Activated CD4-positive, alpha-beta T cell treated with anti-CD3 and anti-CD28 coated beads, Interleukin-2, amount 10 ng/mL, durations not matched to agents 7 days and 5 days (primary cell): ENCODE results near the gene TMEM170B. TPM values are rescaled to one million over a fixed set of nuclear protein-coding genes. Genes with fewer than 3 reads are reported as not detected.

Experiments
- CTCF ChIA-PET: fragments of 350-600 bp; sonication (Branson Sonifier 250); formaldehyde crosslinking; loops from one replicate; lab custom pipeline; 2021; ENCODE audit warnings: antibody characterized with exemption; lab: Charles Lee
- POLR2A ChIA-PET: fragments of 350-600 bp; sonication (Branson Sonifier 250); formaldehyde crosslinking; loops from one replicate; lab custom pipeline; 2021; ENCODE audit warnings: antibody characterized with exemption; lab: Charles Lee
- DNase-seq: peaks from one replicate; pipeline ENCODE4 v3.0.0-alpha.2; 2020
- H3K27ac Mint-ChIP-seq: one replicate; pipeline ENCODE4 v1.8.0; 2021; ENCODE audit warnings: mild to moderate bottlenecking, moderate library complexity, mixed read lengths
- H3K27me3 Mint-ChIP-seq: one replicate; pipeline ENCODE4 v1.8.0; 2021; ENCODE audit warnings: mixed read lengths
- H3K36me3 Mint-ChIP-seq: one replicate; pipeline ENCODE4 v1.8.0; 2021; ENCODE audit warnings: low read depth, mixed read lengths
- H3K4me1 Mint-ChIP-seq: one replicate; pipeline ENCODE4 v1.8.0; 2021; ENCODE audit warnings: mixed read lengths
- H3K4me3 Mint-ChIP-seq: one replicate; pipeline ENCODE4 v1.8.0; 2021; ENCODE audit warnings: mild to moderate bottlenecking, moderate library complexity, mixed read lengths
- H3K9me3 Mint-ChIP-seq: one replicate; pipeline ENCODE4 v1.8.0; 2021; ENCODE audit warnings: mixed read lengths
- total RNA-seq, 2 experiments: library from RNA; stranded (reverse); gene quantifications; one replicate each; pipeline ENCODE4 v1.2.3, GENCODE V29; 2021

Gene TMEM170B
- total RNA-seq, 2 experiments from 2014 or later: 0.81 to 0.82 TPM

DNA sequence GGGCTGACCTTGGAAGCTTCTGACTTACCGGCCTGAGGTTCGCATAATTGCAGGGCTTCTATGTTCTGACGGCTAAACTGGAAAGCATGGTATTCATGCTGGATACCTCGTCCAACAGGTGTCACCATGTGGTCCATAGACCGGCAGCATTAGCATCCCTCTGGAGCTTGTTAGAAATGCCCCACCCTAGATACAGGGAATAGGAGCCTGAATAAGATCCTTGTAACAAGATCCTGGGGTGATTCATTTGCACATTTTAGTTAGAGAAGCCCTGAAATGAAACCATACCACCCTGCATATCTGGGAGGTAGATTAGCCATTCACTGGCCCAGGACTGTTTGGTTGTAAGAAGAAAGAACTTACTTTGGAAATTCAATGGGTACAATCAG lies 77.7 kb downstream of the TMEM170B start:
- no peaks in the 10 kb centered on the region for H3K36me3 Mint-ChIP-seq
- CTCF ChIA-PET: no interaction called here
- DNase-seq: no peak
- no peak overlapping the region for H3K4me3 Mint-ChIP-seq
- H3K27ac Mint-ChIP-seq: no peak overlapping the region
- no peaks in the 10 kb centered on the region for H3K9me3 Mint-ChIP-seq
- H3K4me1 Mint-ChIP-seq: no peaks in the 10 kb centered on the region
- no peaks in the 10 kb centered on the region for H3K27me3 Mint-ChIP-seq
- POLR2A ChIA-PET: no interaction called here

- no peaks in the 10 kb centered on the region for H3K4me1 Mint-ChIP-seq
- no peak overlapping the region for H3K27ac Mint-ChIP-seq
- CTCF ChIA-PET: no interaction called here
These were observed 78.7 kb downstream of the TMEM170B start for GRCh38 chr6:11616200-11616611.

DNA sequence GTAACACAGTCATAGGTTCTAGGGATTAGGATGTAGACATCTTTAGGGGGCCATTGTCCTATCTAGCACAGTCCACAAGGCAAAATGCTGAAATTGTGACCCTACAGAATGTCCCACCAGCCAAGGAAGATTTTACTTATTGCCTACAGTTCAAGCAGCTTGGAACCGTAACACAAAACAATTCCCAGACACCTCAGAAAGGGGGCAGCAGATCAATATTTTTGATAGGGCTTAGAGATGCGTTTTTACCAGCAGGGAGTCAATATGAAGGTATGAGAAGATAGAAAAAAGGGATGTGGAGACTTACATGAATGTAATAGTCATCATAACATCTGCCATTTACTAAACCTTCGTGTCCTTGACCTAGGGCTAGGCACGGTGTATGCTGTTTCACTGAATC lies 81.0 kb downstream of the TMEM170B start:
- Mint-ChIP-seq H3K4me1 (no peaks in the 10 kb centered on the region), H3K4me3 (no peak overlapping the region), H3K27ac (no peak overlapping the region), H3K36me3 (no peaks in the 10 kb centered on the region), H3K9me3 (no peaks in the 10 kb centered on the region), H3K27me3 (no peaks in the 10 kb centered on the region)
- no peak for DNase-seq
- ChIA-PET POLR2A (no interaction called here), CTCF (no interaction called here)

More at GRCh38 chr6:11616200-11616611, 78.7 kb downstream of the TMEM170B start:
- Mint-ChIP-seq H3K27me3 (no peaks in the 10 kb centered on the region), H3K4me3 (no peak overlapping the region), H3K9me3 (no peaks in the 10 kb centered on the region), H3K36me3 (no peaks in the 10 kb centered on the region)
- POLR2A ChIA-PET: no interaction called here
- no peak for DNase-seq

DNA sequence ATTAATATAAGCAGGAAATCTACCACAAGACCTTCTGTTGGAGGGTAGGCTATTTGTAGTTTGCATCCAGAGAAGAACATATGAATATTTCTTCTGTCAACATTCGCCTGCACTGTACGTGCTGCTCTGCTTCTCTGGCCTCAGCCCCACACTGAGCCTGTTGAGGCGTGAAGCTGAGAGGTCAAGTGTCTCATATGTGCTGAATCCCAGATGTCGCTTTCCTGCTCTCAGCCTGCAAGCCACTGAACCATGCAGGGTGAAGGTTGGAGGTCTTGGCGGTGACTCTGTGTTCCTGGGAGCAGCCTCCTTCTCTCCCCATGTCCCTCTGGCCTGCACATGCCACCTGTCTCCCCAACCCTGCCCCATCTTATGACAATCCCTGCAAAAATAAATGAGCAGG lies 83.6 kb downstream of the TMEM170B start:
- Mint-ChIP-seq H3K36me3 (no peaks in the 10 kb centered on the region), H3K4me1 (no peaks in the 10 kb centered on the region), H3K9me3 (no peaks in the 10 kb centered on the region), H3K27ac (no peak overlapping the region), H3K4me3 (no peak overlapping the region), H3K27me3 (no peaks in the 10 kb centered on the region)
- ChIA-PET CTCF (no interaction called here), POLR2A (no interaction called here)
- DNase-seq: no peak

DNA sequence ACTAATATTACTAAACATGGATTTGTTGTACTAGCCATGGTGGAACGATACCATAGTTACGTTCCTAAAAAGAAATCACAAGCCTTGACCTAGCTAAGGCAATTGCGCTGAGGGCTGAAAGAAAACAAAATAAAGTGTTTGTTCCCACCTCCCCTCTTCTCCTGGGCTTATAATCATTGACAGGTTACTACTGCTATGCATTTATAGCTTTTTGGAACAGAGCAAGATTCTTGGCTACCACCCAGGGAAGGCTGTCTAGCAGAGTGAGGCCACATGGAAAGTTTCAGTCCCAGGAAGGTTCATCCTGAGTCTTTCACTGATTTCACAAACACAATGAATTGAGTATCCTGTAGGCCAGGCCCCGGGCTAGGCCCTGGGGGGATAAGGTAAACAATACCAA lies 84.6 kb downstream of the TMEM170B start:
- H3K4me1 Mint-ChIP-seq: no peaks in the 10 kb centered on the region
- H3K9me3 Mint-ChIP-seq: no peaks in the 10 kb centered on the region
- H3K36me3 Mint-ChIP-seq: no peaks in the 10 kb centered on the region
- no peak overlapping the region for H3K4me3 Mint-ChIP-seq
- no peak overlapping the region for H3K27ac Mint-ChIP-seq
- ChIA-PET POLR2A (no interaction called here), CTCF (no interaction called here)
- no peak for DNase-seq
- H3K27me3 Mint-ChIP-seq: no peaks in the 10 kb centered on the region

- Mint-ChIP-seq H3K27ac (no peak overlapping the region), H3K4me3 (no peak overlapping the region), H3K4me1 (no peaks in the 10 kb centered on the region), H3K36me3 (no peaks in the 10 kb centered on the region), H3K27me3 (no peaks in the 10 kb centered on the region), H3K9me3 (no peaks in the 10 kb centered on the region)
- no peak for DNase-seq
- ChIA-PET POLR2A (no interaction called here), CTCF (no interaction called here)
These were observed 85.7 kb downstream of the TMEM170B start for GRCh38 chr6:11623272-11623671.

- H3K9me3 Mint-ChIP-seq: no peaks in the 10 kb centered on the region
- H3K4me1 Mint-ChIP-seq: no peaks in the 10 kb centered on the region
- no peaks in the 10 kb centered on the region for H3K36me3 Mint-ChIP-seq
- CTCF ChIA-PET: interaction anchor here (0.6 kb wide), 2 partner anchors 21 to 23 kb away, joined by 5 to 9 read pairs; no protein-coding TSS in a partner anchor
- no peak for DNase-seq
- no peak overlapping the region for H3K4me3 Mint-ChIP-seq
- no peaks in the 10 kb centered on the region for H3K27me3 Mint-ChIP-seq
- no peak overlapping the region for H3K27ac Mint-ChIP-seq
- POLR2A ChIA-PET: no interaction called here
These were observed 87.8 kb downstream of the TMEM170B start for GRCh38 chr6:11625302-11625701.

- no peaks in the 10 kb centered on the region for H3K36me3 Mint-ChIP-seq
- no peaks in the 10 kb centered on the region for H3K9me3 Mint-ChIP-seq
- DNase-seq: no peak
- ChIA-PET POLR2A (no interaction called here), CTCF (interaction anchor here (0.5 kb wide), 1 partner anchor 30 kb away, joined by 3 read pairs; no protein-coding TSS in a partner anchor)
- no peaks in the 10 kb centered on the region for H3K4me1 Mint-ChIP-seq
- no peak overlapping the region for H3K27ac Mint-ChIP-seq
- no peaks in the 10 kb centered on the region for H3K27me3 Mint-ChIP-seq
- H3K4me3 Mint-ChIP-seq: no peak overlapping the region
These were observed 88.8 kb downstream of the TMEM170B start for GRCh38 chr6:11626356-11626755.

GRCh38 chr6:11628562-11628961 lies 91.0 kb downstream of the TMEM170B start:
- no peaks in the 10 kb centered on the region for H3K27me3 Mint-ChIP-seq
- no peak overlapping the region for H3K4me3 Mint-ChIP-seq
- ChIA-PET CTCF (no interaction called here), POLR2A (no interaction called here)
- no peaks in the 10 kb centered on the region for H3K9me3 Mint-ChIP-seq
- DNase-seq: no peak
- H3K4me1 Mint-ChIP-seq: no peaks in the 10 kb centered on the region
- no peaks in the 10 kb centered on the region for H3K36me3 Mint-ChIP-seq
- no peak overlapping the region for H3K27ac Mint-ChIP-seq

- no peaks in the 10 kb centered on the region for H3K27me3 Mint-ChIP-seq
- H3K36me3 Mint-ChIP-seq: no peaks in the 10 kb centered on the region
- ChIA-PET CTCF (no interaction called here), POLR2A (no interaction called here)
- no peak overlapping the region for H3K4me3 Mint-ChIP-seq
- DNase-seq: no peak
- H3K4me1 Mint-ChIP-seq: no peaks in the 10 kb centered on the region
- no peaks in the 10 kb centered on the region for H3K9me3 Mint-ChIP-seq
- H3K27ac Mint-ChIP-seq: no peak overlapping the region
These were observed 93.5 kb downstream of the TMEM170B start for GRCh38 chr6:11631008-11631407.

DNA sequence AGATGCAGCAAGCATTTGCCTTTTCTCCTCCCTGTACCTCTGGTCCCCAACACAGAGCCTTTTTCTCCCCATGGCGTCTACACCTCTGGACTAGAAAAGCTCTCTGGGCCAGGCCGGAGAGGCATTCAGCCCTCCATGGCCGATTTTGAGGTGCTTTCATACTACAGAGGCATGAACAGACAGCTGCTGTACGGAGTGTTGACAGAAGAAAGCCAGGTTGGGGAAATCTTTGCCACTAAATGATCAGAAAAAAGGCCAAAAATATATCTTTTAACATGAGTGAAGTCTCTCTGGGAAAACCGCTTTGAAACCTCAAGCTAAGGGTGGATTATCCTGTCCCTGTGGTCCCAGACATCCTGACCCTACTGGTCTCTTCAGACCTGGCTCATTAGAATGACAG lies 94.0 kb downstream of the TMEM170B start:
- POLR2A ChIA-PET: no interaction called here
- no peaks in the 10 kb centered on the region for H3K4me1 Mint-ChIP-seq
- H3K27ac Mint-ChIP-seq: no peak overlapping the region
- no peak for DNase-seq
- no peaks in the 10 kb centered on the region for H3K27me3 Mint-ChIP-seq
- no peak overlapping the region for H3K4me3 Mint-ChIP-seq
- no peaks in the 10 kb centered on the region for H3K36me3 Mint-ChIP-seq
- no peaks in the 10 kb centered on the region for H3K9me3 Mint-ChIP-seq
- CTCF ChIA-PET: interaction anchor here (0.6 kb wide), 2 partner anchors 581 to 631 kb away, joined by 3 to 4 read pairs; no protein-coding TSS in a partner anchor

- Mint-ChIP-seq H3K36me3 (no peaks in the 10 kb centered on the region), H3K27ac (no peak overlapping the region), H3K4me3 (no peak overlapping the region), H3K27me3 (no peaks in the 10 kb centered on the region), H3K9me3 (no peaks in the 10 kb centered on the region), H3K4me1 (no peaks in the 10 kb centered on the region)
- POLR2A ChIA-PET: no interaction called here
- DNase-seq: no peak
- CTCF ChIA-PET: interaction anchor here (0.6 kb wide), 1 partner anchor 580 kb away, joined by 3 read pairs; no protein-coding TSS in a partner anchor
These were observed 94.7 kb downstream of the TMEM170B start for GRCh38 chr6:11632231-11632630.

DNA sequence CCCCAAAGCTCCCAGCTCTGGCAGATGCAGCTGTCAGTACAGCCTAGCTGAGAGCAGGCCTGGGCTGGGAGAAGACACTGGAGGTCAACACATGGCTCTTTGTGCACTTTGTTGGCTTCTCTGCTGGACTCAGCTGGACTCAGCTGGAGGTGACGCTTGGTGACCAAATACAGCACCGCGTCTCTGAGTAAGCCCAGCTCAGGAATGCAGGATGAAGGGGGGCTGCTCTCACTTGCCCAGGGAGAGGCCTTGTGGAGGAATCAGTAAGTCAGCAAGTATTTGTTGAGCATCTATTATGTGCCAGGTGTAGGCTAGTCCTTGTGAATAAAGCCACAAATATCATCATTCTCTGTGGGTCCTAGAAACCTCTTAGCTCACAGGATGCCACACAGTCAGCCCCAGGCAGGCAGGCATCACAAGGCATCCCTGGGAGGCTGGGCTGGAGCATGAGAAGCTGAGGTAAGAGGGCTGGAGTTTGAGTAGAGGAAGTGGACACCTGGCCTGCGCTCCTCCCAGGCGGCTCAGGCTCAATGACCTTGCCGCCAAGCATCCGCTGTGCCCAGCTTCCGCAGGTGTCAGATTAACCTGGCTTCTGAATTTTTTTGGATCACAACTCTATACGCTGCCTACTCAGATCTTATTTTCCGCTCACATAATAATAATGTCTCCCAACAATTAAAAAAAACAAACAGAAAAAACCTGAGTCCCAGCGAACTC lies 95.4 kb downstream of the TMEM170B start:
- H3K4me3 Mint-ChIP-seq: no peak overlapping the region
- H3K36me3 Mint-ChIP-seq: no peaks in the 10 kb centered on the region
- no peak for DNase-seq
- ChIA-PET POLR2A (no interaction called here), CTCF (interaction anchor here (0.6 kb wide), 1 partner anchor 657 kb away, joined by 3 read pairs; the partner anchor contains the start of gene EDN1)
- H3K4me1 Mint-ChIP-seq: no peaks in the 10 kb centered on the region
- no peak overlapping the region for H3K27ac Mint-ChIP-seq
- H3K9me3 Mint-ChIP-seq: no peaks in the 10 kb centered on the region
- H3K27me3 Mint-ChIP-seq: no peaks in the 10 kb centered on the region
